ENCODE data around the gene SEMG1.

SEMG1 gene, protein sequence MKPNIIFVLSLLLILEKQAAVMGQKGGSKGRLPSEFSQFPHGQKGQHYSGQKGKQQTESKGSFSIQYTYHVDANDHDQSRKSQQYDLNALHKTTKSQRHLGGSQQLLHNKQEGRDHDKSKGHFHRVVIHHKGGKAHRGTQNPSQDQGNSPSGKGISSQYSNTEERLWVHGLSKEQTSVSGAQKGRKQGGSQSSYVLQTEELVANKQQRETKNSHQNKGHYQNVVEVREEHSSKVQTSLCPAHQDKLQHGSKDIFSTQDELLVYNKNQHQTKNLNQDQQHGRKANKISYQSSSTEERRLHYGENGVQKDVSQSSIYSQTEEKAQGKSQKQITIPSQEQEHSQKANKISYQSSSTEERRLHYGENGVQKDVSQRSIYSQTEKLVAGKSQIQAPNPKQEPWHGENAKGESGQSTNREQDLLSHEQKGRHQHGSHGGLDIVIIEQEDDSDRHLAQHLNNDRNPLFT

DNA sequence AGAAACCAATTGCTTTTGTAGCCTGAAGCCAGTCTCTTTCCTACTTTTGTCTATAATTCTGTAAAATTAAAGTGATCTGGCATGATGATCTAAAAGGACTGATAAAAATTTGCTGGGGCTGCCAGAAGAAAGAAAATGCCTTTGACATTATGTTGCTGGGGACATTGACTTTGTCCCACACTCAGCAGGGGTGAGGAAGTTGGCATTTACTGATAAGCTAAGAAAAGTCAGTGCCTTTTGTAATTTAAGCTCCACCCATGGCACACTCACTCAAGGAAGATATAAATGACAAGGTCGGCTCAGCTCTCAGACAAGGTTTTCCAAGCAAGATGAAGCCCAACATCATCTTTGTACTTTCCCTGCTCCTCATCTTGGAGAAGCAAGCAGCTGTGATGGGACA is at the start of gene SEMG1:
Gene SEMG1, plus strand, starts transcription at position 309 of the 400 bp plus-strand sequence. Its CDS starts 21 bp downstream, at position 330.
- no peak for DNase-seq (ENCODE audit: low spot score)

DNA sequence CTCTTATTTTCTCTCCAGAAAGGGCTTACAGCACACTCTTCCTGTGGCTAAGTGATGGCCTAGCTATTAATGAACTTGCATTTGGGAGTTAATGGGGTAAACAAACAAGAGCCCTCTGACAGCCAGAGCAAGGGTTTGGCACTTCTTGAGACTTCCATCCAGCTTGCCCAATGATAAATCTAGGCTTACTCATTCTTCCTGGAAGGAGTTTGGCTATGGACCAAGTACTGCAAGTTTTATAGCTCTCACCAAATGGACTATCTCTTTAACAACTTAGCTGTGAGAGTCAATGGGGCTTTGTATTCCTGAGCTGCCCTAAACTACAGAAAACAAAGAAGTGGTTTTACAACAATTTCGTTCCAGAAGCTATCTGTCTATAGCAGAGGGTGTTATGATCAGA is 48.9 kb upstream of the SEMG1 start:
- no peak for DNase-seq (ENCODE audit: low spot score)

DNA sequence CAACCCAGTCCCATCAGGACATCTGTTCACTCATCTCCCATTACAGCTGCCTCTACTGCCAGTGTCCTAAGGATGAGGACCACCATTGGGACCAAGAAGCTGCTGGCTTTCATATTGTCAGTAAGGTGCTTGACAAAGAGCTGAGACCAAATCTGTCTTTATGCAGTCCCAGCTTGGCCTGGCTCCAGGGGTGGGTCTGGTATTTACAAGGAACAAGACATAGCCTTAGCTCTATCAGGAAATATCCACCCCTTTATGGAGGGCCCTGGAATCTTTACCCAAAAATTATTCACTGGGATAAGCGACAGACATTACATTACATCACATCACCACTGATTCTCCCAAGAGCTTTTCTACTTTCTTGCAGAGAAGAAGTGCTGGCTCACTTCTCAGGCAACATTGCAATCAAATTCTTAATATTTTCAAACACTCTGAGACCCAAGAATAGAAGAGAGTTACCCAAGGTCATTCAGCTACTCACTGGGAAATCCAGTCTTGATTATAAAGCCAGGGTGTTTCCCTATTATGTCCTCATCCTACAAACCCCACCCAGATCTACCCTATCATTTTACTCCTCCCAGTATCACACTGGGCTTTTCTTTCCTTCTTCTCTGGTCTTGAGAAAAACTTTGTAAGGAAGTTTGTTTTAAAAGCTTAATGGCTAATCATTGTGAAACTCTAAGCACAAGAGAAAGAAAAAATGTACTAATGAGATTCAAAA is 43.6 kb upstream of the SEMG1 start:
- no peak for DNase-seq (ENCODE audit: low spot score)

DNA sequence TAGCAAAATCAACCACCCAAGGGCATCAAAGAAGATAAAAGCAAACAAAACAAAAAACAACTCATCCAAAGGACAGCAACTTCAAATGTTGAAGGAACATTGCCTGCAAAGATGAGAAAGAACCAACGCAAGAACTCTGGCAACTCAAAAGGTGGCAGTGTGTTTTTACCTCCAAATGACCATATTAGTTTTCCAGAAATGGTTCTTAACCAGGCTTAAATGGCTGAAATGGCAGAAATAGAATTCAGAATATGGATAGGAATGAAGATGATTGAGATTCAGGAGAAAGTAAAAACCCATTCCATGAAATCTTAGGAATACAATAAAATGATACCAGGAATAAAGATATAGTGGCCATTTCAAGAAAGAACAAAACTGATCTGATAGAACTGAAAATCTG is 41.9 kb upstream of the SEMG1 start:
- DNase-seq (ENCODE audit: low spot score) = no peak

DNA sequence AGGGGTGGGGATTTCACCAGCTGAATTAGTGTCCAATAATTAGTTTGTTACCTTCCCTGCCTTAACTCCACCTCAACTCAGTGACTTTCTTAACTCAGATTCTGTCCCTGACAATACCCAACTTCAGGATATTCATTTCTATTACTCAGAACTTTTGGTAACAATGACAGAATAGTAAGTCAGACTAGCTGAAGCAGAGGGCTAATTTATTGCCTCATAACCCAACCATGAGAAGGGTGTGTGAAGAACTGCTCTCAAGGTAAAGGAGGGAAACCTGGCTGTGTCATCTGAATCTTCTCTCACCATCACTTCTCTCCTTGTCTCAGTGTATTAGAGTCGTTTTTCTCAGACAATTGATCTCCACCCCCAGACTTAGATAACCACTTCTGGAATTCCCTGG is 33.3 kb upstream of the SEMG1 start:
- no peak for DNase-seq (ENCODE audit: low spot score)

DNA sequence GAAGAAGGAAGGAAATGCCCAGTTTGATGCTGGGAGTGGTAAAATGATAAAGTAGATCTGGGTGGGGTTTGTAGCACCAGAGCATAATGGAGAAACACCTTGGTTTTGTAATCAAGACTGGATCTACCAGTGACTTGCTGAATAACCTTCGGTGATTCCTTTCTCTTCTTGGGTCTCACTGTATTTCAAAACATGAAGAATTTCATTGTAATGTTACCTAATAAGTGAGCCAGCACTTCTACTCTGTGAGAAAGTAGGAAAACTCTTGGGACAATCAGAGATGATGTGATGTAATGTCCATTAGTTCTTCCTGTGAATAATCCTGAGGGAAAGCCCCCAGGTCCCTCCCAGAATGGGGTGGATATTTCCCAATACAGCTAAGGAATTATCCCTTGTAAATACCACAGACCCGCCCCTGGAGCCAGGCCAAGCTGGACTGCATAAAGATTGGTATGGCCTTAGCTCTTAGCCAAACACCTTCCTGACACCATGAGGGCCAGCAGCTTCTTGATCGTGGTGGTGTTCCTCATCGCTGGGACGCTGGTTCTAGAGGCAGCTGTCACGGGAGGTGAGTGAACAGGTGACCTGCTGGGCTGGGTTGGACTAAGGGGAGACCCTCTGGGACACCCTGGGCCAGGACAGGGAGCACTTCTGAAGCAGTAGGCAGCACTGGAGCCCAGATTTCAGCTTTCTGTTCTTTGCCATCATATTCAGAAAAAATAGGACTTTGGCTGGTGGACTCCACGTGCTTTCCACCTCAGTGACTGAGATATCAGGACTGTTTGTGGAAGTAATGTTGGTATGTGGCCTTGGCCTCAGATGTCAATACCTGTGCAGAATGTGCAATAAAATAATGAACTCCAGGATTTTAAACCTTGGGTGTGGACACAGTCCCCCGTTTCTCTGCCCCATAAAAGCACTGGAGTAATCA is 32.1 kb upstream of the SEMG1 start, which contains the start of gene PI3:
Gene PI3, plus strand, starts transcription at position 469 of the 931 bp plus-strand sequence. Its CDS starts 21 bp downstream, at position 490.
- DNase-seq (ENCODE audit: low spot score) = no peak

DNA sequence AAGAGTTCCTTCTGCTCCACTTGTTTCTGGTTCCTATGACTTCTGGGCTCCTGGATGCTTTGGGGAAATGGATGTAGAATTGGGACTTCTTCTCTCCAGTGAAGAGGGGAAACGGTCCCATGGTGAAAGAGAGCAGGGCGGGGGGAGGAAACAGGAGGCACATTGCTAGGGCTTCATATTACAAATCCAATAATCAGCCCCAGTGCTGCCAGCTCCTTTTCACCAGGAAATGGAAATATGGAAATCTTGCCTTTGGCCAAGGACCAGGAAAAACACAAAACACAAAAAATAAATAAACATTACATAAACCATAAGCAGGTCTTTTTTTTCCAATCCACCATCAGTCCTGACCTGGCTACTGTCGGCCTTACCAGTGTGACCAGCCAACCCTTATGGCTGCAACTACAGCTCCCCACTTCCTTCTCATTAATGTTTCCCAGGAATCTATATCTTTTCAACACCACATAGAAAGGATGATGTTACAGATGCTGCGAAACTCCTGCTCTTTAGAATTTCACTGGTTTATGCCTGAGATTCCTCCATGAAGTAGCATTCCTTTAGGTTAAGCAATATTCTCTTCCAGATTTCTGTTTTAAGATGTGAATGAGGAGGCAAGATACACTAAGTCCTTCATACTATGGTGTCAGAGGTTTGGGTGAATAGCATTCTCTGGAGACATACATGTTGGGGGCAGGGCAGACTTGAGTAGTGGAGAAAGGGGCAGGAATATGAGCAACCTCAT is 30.1 kb upstream of the SEMG1 start:
- no peak for DNase-seq (ENCODE audit: low spot score)

DNA sequence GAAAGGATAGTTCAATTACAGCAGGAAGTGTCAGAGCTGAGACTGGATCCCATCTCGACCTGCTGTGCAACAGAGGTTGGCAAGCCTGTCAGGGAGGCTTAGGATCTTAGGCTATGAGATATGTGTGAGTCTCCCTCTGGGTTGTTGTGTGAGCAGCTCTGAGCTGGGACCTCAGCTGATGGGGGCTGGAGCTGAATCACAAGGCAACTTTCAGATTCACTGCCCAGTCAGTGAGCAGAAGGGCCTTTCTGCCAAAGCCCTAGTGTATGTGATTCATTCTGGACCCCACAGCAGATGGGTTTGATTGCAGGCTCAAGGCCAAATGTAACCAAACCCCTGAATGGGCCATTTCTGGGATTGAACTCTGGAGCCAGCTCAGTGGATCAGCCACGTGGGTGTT is 27.7 kb upstream of the SEMG1 start:
- DNase-seq (ENCODE audit: low spot score) = no peak

DNA sequence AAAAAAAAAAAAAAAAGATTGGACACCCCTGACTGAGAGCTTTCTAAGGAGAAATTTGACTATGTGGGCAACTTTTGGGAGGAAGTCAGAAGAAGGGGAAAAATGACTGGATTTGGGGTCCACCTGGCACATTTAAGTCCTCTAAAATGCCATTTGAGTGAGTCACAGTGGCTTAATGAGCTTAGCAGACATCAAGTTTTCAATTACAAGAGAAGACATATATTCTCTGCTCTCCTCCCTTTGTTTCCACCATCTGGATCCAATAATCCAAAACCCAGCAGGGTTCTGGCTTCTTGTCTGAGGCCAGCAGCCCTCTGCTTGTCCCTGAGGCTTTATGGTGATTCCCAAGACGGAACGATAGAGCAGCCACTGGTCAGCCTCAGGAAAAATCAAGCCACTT is 25.2 kb upstream of the SEMG1 start:
- DNase-seq (ENCODE audit: low spot score) = no peak

DNA sequence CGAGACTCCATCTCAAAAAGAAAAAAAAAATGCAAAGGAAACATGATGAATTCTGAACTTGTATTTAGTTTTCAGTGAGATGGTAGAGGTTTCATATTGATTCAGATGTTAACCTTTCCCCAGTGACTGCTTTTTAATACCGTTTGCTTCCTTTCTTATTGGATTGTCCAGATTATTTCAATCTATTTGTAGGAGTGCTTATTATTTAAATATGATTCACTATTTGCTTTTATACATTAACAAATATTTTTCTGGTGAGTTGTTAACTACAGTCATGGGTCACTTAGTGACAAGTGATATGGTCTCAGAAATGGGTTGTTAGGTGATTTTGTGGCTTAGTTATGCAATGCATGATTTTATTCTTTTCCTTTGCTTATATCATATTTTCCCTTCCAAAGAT is 23.7 kb upstream of the SEMG1 start:
- no peak for DNase-seq (ENCODE audit: low spot score)

DNA sequence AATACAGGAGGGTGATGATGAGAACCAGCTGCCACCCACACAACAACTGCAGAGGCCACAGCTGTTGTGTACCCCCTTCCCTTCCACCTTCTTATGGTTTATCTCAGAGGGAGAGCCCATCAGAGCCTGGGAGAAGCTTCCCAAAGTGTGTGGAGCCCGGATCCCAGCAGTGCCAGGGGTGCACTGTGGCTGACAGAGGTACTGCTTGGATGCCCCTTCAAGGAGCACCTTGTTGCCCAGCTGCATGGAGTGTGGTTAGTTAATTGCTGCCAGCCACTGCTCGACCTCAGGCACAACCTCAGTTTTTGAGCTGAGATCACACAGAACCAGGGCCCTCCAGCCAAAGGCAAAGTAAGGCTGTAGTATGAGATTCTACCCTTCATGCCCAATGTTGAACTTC is 19.1 kb upstream of the SEMG1 start:
- DNase-seq (ENCODE audit: low spot score) = no peak

DNA sequence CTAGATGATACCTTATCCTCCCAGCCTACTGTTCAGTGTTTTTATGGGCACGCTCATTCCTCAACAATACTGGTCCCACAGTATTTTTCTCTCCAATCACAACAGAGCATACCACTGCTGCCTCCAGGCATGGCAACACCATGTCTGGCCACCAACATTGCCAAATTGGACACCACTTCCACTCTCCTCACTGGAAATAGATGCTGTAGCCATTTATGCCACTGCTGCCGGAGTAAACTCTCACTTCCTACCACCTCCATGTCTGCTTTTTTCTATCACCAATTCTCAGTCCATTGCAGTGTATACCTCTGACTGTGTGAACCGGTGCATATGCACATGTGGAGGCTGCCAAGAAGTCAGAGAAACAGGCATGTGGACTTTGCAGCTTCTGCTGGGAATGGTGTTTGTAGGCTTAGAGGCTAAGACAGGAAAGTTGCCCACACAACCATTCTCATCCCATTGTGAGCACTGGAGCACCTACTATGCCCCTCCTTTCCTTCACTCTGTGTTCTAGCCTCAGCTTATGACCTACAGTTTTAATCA is 17.7 kb upstream of the SEMG1 start:
- no peak for DNase-seq (ENCODE audit: low spot score)

DNA sequence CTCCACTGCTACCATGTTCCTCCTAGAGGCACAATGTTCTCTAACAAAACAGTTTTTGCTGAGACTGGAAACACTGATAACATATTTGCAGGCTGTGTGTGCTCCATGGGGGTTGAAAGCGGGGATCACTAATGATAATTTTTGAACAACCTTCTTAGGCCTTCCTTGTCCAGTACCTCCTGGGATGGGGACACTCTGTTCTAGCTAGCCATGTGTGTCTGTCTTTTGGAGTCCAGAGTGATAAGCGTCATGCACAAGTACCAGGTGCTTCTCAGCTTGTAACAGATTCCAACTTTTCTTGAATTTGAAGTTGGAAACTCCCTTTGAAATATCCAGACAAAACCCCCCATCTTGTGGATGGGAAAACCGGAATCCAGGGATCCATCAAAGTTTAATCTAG is 17.0 kb upstream of the SEMG1 start:
- DNase-seq (ENCODE audit: low spot score) = no peak

DNA sequence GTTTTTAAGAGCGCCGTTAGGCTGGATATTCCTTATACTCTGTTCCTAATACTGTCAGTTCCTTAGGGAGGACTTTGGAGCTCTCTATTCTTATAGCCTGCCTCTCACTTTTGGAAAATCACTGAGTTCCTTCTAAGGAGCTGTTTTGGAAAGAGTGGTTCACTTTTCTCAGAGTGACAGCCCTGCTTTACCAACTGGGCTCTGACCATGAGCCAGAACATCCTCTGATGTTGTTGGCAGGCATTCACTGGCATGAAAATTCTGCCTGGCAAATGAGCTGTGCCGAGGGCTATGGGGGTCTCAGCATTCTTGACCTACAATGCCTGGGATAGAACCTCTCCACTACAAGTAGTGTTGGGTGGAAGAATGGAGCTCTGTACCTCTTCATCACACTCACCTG is 14.9 kb upstream of the SEMG1 start:
- DNase-seq (ENCODE audit: low spot score) = no peak

DNA sequence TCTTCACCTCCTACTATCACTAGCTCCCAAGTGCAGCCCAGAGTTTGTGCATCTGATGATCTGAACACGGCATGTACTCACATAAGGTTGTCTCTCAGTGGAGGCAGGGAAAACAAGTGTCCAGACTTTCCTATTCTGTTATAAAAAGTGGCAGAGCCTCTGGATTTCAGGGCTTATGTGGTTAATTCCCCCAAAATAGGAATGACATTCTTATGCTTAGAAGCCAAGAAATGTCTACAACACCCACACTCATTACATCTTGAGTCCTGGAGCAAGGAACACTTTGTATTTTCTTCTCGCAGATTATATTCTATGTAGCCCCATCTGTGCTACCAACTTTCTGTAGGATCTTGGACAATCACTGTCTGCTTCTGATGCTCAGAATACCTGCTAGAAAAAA is 13.5 kb upstream of the SEMG1 start:
- DNase-seq (ENCODE audit: low spot score) = no peak

DNA sequence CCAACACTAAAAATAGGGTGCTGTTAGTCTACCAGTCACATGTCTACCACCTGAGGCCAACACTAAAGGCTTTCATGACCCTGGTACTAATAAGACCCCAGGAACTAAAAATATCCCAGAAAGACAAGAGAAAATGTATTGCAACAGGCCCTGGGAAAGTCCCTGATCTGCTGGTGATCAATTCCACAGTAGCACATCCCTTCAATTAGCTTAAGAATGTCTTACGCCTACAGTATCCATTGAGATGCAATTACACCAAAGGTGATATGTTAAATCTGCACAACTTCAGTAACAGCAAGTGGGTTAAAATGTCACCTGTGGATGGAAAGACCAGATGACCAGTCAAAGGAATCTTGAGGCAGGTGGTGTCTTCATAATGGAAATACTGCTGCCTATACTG is 3.1 kb downstream of the SEMG1 start:
- no peak for DNase-seq (ENCODE audit: low spot score)

DNA sequence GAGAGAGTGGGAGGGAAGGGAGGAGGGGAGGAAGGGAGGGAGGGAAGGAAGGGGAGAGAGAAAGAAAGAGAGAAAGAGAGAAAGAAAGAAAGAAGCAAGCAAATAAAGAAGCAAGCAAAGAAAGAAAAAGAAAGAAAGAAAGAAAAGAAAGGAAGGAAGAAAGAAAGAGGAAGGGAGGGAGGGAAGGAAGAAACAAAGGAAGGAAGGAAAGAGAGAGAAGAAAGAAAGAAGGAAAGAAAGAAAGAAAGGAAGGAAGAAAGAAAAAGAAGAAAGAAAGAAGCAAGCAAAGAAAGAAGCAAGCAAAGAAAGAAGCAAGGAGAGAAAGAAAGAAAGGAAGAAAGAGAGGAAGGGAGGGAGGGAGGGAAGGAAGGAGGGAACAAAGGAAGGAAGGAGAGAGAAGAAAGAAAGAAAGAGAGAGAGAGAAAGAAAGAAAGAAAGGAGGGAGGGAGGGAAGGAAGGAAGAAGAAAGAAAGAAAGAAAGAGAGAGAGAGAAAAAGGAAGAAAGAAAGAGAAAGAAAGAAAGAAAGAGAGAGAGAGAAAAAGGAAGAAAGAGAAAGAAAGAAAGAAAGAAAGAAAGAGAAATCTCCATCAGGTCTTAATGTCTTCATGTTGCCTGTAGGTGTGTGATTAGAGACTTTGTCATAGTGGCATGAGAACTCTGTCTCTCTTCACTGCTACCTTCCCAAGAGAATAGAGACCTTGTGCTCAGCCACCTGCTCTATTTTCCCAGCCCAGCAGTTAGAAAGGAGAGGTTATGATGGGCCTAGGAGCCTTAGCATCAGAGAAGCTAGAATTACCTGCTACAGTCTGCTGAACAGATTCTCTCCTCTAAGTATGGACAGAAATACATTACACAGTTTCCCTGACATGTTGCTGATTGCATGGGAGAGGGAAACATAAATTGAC is 5.0 kb downstream of the SEMG1 start:
- no peak for DNase-seq (ENCODE audit: low spot score)

DNA sequence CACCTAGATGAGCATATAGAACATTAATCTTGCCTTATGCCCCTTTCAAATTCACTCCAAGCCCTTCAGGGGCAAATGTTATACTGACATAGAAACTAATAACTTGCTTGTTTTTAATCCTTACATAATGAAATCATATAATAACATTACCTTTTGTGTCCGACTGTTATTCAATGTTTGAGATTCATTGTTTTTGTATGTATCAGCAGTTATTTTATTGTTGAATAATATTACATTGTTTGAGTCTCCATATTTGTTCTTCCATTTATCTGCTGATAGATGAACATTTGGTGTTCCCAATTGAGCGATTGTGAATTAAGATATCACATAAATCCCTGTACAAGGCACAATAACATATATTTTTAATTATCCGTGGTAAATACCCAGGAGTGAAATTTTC is 6.0 kb downstream of the SEMG1 start:
- DNase-seq (ENCODE audit: low spot score) = no peak

DNA sequence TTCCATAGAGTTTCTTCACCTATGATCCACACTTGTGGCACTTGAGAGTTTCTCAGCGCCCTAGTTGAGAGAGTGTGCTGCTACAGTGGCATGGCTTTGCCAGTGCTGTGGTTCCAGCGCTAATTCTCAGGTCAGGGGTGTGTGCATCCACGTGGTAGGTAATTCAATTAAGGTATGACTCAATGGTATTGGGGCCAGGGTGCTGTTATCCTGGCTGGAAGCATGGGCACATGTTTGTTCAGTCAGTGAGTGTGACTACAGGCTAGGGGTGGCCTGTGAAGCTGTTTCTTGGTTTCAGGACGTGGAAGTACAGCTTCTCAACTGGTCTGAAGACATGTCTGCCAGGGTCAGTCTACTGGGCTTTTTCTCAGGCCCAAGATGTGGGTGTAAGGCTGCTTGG is 11.3 kb downstream of the SEMG1 start:
- DNase-seq (ENCODE audit: low spot score) = no peak

DNA sequence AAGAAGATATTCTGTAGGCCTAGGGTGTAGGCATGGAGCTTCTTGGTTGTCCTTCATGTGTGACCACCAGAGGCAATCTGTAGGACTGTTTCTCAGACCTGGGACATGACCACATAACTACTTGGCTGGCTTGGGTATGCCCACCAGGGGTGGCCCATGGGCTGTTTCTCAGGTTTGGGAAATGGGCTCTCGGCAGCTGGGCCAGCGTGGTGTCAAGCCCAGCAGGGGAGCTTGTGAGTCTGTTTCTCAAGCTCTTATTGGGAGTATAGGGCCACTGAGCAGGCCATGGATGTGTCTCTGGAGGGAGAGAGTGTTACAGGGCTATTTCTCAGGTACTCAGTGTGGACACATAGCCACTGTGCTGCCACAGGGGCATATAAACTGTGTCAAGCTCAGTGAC is 11.8 kb downstream of the SEMG1 start:
- no peak for DNase-seq (ENCODE audit: low spot score)
